ENCODE measurements around the gene MXD3.

MXD3 gene

GRCh38 chr5:177296581-177296980, 15.1 kb downstream of the MXD3 start:
- no peak for TF ChIP-seq CTCF (IDR thresholded peaks at IDR 0.05; ENCODE audit: borderline replicate concordance, insufficient read depth, low read depth, low read length)
- H3K4me3 ChIP-seq (ENCODE audit: low read depth, low read length), result no peak overlapping the region

DNA sequence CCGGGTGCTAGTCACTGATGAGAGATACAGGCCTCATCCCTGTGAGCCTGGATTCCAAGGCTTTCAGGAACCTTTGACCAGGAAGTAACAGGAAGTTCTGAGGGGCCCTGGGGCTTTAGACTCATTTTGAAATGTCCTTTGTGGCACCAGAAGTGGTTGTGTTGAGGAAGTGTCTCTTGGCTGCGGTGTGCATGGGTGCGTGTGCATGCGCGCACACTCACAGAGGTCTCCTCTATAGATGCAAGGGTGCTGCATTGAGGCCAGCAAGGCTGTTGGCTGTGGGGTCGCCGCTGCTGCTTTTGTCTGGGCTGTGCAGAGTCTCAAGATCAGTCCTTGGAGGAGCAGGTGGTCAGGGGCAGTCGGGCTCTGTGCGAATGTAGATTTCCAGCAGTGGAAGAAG, 15.8 kb downstream of the MXD3 start:
- no peak for TF ChIP-seq CTCF (IDR thresholded peaks at IDR 0.05; ENCODE audit: borderline replicate concordance, insufficient read depth, low read depth, low read length)
- H3K4me3 ChIP-seq (ENCODE audit: low read depth, low read length), result no peak overlapping the region

DNA sequence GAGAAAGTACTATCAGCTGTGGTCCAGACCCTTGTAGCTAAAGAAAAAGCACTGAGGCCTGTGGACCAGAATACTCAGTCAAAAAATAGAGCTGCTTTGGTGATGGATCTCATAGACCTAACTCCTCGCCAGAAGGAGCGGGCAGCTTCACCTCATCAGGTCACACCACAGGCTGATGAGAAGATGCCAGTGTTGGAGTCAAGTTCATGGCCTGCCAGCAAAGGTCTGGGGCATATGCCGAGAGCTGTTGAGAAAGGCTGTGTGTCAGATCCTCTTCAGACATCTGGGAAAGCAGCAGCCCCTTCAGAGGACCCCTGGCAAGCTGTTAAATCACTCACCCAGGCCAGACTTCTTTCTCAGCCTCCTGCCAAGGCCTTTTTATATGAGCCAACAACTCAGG, 17.1 kb downstream of the MXD3 start:
- TF ChIP-seq CTCF (IDR thresholded peaks at IDR 0.05; ENCODE audit: borderline replicate concordance, insufficient read depth, low read depth, low read length), result no peak
- no peak overlapping the region for H3K4me3 ChIP-seq (ENCODE audit: low read depth, low read length)

DNA sequence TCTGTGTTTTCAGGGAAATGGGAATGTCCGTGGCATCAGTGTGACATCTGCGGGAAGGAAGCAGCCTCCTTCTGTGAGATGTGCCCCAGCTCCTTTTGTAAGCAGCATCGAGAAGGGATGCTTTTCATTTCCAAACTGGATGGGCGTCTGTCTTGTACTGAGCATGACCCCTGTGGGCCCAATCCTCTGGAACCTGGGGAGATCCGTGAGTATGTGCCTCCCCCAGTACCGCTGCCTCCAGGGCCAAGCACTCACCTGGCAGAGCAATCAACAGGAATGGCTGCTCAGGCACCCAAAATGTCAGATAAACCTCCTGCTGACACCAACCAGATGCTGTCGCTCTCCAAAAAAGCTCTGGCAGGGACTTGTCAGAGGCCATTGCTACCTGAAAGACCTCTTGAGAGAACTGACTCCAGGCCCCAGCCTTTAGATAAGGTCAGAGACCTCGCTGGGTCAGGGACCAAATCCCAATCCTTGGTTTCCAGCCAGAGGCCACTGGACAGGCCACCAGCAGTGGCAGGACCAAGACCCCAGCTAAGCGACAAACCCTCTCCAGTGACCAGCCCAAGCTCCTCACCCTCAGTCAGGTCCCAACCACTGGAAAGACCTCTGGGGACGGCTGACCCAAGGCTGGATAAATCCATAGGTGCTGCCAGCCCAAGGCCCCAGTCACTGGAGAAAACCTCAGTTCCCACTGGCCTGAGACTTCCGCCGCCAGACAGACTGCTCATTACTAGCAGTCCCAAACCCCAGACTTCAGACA, 17.7 kb downstream of the MXD3 start:
- no peak for TF ChIP-seq CTCF (IDR thresholded peaks at IDR 0.05; ENCODE audit: borderline replicate concordance, insufficient read depth, low read depth, low read length)
- H3K4me3 ChIP-seq (ENCODE audit: low read depth, low read length), result no peak overlapping the region

DNA sequence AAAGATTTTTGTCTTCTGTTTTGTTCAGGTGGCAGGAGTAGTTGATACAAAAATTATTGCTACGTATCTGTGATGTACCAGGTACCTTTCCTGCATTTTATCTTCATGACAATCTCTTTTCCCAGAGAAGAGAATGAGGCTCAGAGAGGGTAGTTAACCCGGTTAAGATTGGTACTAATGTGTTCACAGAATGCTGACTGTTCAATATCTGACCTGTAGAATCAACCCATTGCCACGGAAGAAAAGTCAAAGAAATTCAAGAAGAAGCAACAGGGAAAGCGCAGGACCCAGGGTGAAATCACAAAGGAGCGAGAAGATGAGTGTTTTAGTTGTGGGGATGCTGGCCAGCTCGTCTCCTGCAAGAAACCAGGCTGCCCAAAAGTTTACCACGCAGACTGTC, 20.0 kb downstream of the MXD3 start:
- H3K4me3 ChIP-seq (ENCODE audit: low read depth, low read length), result no peak overlapping the region
- no peak for TF ChIP-seq CTCF (IDR thresholded peaks at IDR 0.05; ENCODE audit: borderline replicate concordance, insufficient read depth, low read depth, low read length)

DNA sequence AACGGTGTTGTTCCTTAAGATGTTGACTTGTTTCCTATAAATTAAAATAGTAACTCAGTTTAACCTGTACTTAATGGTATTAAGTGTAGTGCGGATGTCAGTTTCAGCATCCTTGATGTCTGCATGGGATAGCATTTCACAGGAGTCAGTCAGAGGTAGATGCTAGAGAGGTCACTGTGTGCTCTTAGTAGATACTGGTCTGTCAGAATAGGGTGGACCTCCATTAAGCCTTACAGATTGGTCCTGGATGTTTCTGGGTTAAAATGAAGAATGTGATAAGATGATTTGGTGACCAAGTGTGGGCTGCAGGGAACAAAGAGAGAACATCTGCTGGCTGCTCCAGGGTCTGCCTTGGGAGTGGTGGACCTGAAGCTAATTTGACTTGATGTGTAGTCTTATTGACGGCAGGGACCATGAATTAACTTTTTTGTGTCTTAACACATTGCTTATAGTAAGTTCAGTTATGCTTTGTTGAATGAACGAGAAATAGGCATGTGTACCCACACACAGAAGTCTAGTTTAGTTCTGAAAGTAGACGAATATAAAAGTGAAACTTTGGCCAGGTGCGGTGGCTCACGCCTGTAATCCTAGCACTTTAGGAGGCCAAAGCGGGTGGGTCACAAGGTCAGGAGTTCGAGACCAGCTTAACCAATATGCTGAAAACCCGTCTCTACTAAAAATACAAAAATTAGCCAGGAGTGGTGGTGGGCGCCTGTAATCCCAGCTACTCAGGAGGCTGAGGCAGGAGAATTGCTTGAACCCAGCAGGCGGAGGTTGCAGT, 20.7 kb downstream of the MXD3 start:
- H3K4me3 ChIP-seq (ENCODE audit: low read depth, low read length), result no peak overlapping the region

More for the DNA sequence above, 20.7 kb downstream of the MXD3 start:
- TF ChIP-seq CTCF (IDR thresholded peaks at IDR 0.05; ENCODE audit: borderline replicate concordance, insufficient read depth, low read depth, low read length), result no peak

All from GM12875 (cell line).